PC-3 (cell line): ENCODE results near the gene IFI27L1. TPM values are rescaled to one million over a fixed set of nuclear protein-coding genes. Genes with fewer than 3 reads are reported as not detected.

Source experiments
- ATAC-seq: fragments of 200-7000 bp; cut with Tn5 transposase; 2 replicates; pipeline ENCODE4 v1.9.1; 2020; ENCODE audit warnings: mild to moderate bottlenecking, moderate library complexity
- BruUV-seq: library from RNA; stranded (reverse); fragments of 400-500 nt; replicated peaks from 2 replicates; lab custom pipeline; 2021; lab: Mats Ljungman, UMichigan
- CTCF ChIA-PET: fragments of 300-600 bp; sonication (Branson Sonifier 250); formaldehyde crosslinking; loops from one replicate; lab custom pipeline; 2022; ENCODE audit warnings: antibody characterized with exemption; lab: Charles Lee
- POLR2A ChIA-PET: fragments of 300-600 bp; sonication (Branson Sonifier 250); formaldehyde crosslinking; loops from one replicate; lab custom pipeline; 2022; ENCODE audit warnings: antibody characterized with exemption; ENCODE audit not compliant: unreplicated experiment; lab: Charles Lee
- DNase-seq: peaks from one replicate; pipeline ENCODE4 v3.0.0-alpha.2; 2015
- H2AFZ ChIP-seq: fragments of 300-600 bp; sonication (generic); 2 replicates; pipeline ENCODE4 v1.6.0; 2016; ENCODE audit warnings: antibody characterized with exemption, low read length
- H3F3A ChIP-seq: fragments of 300-600 bp; sonication (generic); one replicate; pipeline ENCODE4 v1.6.0; 2017; ENCODE audit warnings: antibody characterized with exemption, low read length, control low read depth, mild to moderate bottlenecking; ENCODE audit not compliant: unreplicated experiment
- H3K27ac ChIP-seq: fragments of 300-600 bp; sonication (generic); 2 replicates; pipeline ENCODE4 v1.5.1; 2016; ENCODE audit warnings: mild to moderate bottlenecking, low read length
- H3K27me3 ChIP-seq: fragments of 300-600 bp; sonication (generic); 2 replicates; pipeline ENCODE4 v1.6.1; 2016; ENCODE audit warnings: low read length, mixed read lengths
- H3K36me3 ChIP-seq: fragments of 300-600 bp; sonication (generic); 2 replicates; pipeline ENCODE4 v1.6.1; 2016; ENCODE audit warnings: low read depth, mixed run types, low read length, mixed read lengths
- H3K4me1 ChIP-seq: fragments of 300-600 bp; sonication (generic); 2 replicates; pipeline ENCODE4 v1.5.1; 2016; ENCODE audit warnings: low read length; ENCODE audit not compliant: insufficient read depth
- H3K4me2 ChIP-seq: fragments of 300-600 bp; sonication (generic); 2 replicates; pipeline ENCODE4 v1.6.0; 2016; ENCODE audit warnings: low read length
- H3K4me3 ChIP-seq: fragments of 300-600 bp; sonication (generic); 2 replicates; pipeline ENCODE4 v1.5.1; 2016; ENCODE audit warnings: mild to moderate bottlenecking, low read length, mixed read lengths
- H3K79me2 ChIP-seq: fragments of 300-600 bp; sonication (generic); 2 replicates; pipeline ENCODE4 v1.6.1; 2017; ENCODE audit warnings: low read length, mixed read lengths
- H3K9ac ChIP-seq: fragments of 300-600 bp; sonication (generic); 2 replicates; pipeline ENCODE4 v1.6.0; 2016; ENCODE audit warnings: mild to moderate bottlenecking, low read length
- H3K9me2 ChIP-seq: fragments of 300-600 bp; sonication (generic); replicated peaks from 2 replicates; pipeline ENCODE4 v1.6.1; 2016; ENCODE audit warnings: mixed run types, low read length, mixed read lengths
- H3K9me3 ChIP-seq: fragments of 300-600 bp; sonication (generic); 2 replicates; pipeline ENCODE4 v1.6.1; 2016; ENCODE audit warnings: low read length, mixed read lengths
- H4K20me1 ChIP-seq: fragments of 300-600 bp; sonication (generic); 2 replicates; pipeline ENCODE4 v1.6.1; 2016; ENCODE audit warnings: low read length, mixed read lengths
- CTCF ChIP-seq: fragments of 300-600 bp; sonication (generic); conservative IDR thresholded peaks from 2 replicates; pipeline ENCODE4 v1.5.1; 2017; ENCODE audit warnings: antibody characterized with exemption, low read depth, mild to moderate bottlenecking, low read length
- EZH2 ChIP-seq: fragments of 300-600 bp; sonication (generic); IDR thresholded peaks from one replicate; pipeline ENCODE4 v1.6.1; 2017; ENCODE audit warnings: antibody characterized with exemption, mild to moderate bottlenecking, low read length; ENCODE audit not compliant: unreplicated experiment
- EZH2phosphoT487 ChIP-seq: fragments of 300-600 bp; sonication (generic); IDR thresholded peaks from 2 replicates; pipeline ENCODE4 v1.6.1; 2018; ENCODE audit warnings: mild to moderate bottlenecking, antibody characterized with exemption, low read length, borderline replicate concordance
- intact Hi-C: fragments of 100-400 bp; cut with micrococcal nuclease; formaldehyde crosslinking; loops from 2 replicates; pipeline ENCODE4 v1.9.0; 2023
- total RNA-seq: library from RNA; depleted of rRNA; stranded (reverse); fragments of >200 nt; gene quantifications from 2 replicates; pipeline ENCODE4 v1.2.3, GENCODE V29; 2014

Gene IFI27L1
- total RNA-seq, 1 experiment from 2014 or later = 16.9 TPM

DNA sequence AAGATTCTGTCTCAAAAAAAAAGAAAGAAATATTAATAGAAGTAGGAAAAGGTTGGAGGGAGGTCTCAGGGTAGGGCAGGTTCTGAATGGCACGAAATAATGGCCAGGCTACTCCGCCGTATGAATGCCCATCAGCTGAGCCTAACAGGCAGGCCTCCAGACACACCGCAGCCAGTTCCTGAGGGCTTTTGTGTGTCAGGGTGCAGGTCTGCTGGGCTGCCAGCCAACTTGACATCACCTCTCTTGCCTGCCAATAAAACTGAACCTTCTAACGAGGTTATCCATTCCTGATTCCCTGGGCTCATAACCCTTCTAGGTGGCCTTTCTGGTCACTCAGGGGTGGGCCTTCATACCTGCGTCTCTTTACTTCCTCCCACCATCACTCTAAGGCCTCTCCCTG, 32.4 kb downstream of the IFI27L1 start:
- intact Hi-C loops = no loop called here
- no TSS peak for BruUV-seq
- Histone ChIP-seq H3K36me3 (no peaks in the 10 kb centered on the region), H3K9ac (no peak overlapping the region), H3K4me3 (no peak overlapping the region), H3K79me2 (no peaks in the 10 kb centered on the region), H3K4me1 (no peaks in the 10 kb centered on the region; the same call in 1 of the 2 replicates), H3K27me3 (peaks cover 7% of the 10 kb centered on the region), H4K20me1 (no peaks in the 10 kb centered on the region), H3K27ac (no peak overlapping the region), H3K9me2 (no peaks in the 10 kb centered on the region), H3F3A (no peaks in the 10 kb centered on the region), H3K9me3 (no peaks in the 10 kb centered on the region), H3K4me2 (no peak overlapping the region), H2AFZ (no peak overlapping the region)
- ChIA-PET CTCF (no interaction called here), POLR2A (no interaction called here)
- ATAC-seq (no peak), DNase-seq (no peak)
- no peak for TF ChIP-seq CTCF
- TF ChIP-seq EZH2phosphoT487 = no peak
- TF ChIP-seq EZH2 = no peak

- Histone ChIP-seq H3K27me3 (peaks cover 7% of the 10 kb centered on the region), H3F3A (no peaks in the 10 kb centered on the region), H3K79me2 (no peaks in the 10 kb centered on the region), H3K4me3 (no peak overlapping the region), H3K9ac (no peak overlapping the region), H2AFZ (no peak overlapping the region), H3K9me2 (no peaks in the 10 kb centered on the region), H3K27ac (no peak overlapping the region), H3K36me3 (no peaks in the 10 kb centered on the region), H3K4me2 (no peak overlapping the region), H3K4me1 (no peaks in the 10 kb centered on the region; the same call in 1 of the 2 replicates), H3K9me3 (no peaks in the 10 kb centered on the region), H4K20me1 (no peaks in the 10 kb centered on the region)
- no TSS peak for BruUV-seq
- DNase-seq (no peak), ATAC-seq (no peak)
- intact Hi-C loops = no loop called here
- CTCF ChIA-PET = no interaction called here
- no peak for TF ChIP-seq EZH2
- no peak for TF ChIP-seq CTCF
- no peak for TF ChIP-seq EZH2phosphoT487
- POLR2A ChIA-PET = no interaction called here
Measured at GRCh38 chr14:94113908-94114588, 32.9 kb downstream of the IFI27L1 start.

DNA sequence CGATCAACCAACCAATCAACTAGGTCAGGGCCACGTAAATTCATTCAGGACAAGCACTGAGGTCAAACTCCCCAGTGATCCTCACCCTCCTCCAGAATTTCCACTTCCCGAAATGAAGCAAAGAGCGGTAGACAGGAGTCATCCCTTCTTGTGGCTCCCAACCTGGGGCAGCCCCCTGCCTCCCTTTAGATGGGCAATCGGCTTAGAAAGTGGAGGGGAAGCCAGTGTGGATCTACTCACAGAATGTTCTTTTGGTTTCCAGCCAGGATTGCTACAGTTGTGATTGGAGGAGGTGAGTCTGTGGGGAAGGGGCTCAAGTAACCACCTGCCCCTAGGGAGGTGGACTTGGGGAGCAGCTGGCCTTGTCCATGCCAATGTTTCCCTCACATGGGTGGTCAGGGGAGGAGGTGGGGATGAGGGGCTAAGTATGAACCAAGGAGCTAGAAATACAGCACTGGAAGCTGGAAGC, 33.5 kb downstream of the IFI27L1 start:
- no peaks in the 10 kb centered on the region; the same call in 1 of the 2 replicates for H3K4me1 ChIP-seq
- H3K4me2 ChIP-seq = no peak overlapping the region
- no peaks in the 10 kb centered on the region for H3F3A ChIP-seq
- H3K79me2 ChIP-seq = no peaks in the 10 kb centered on the region
- H3K27ac ChIP-seq = no peak overlapping the region
- no peak overlapping the region for H2AFZ ChIP-seq
- POLR2A ChIA-PET = interaction anchor here (0.7 kb wide), 1 partner anchor 33 kb away, joined by 7 read pairs; the partner anchor contains the start of genes DDX24 and IFI27L1
- H3K9me2 ChIP-seq = no peaks in the 10 kb centered on the region
- H3K36me3 ChIP-seq = no peaks in the 10 kb centered on the region
- CTCF ChIA-PET = no interaction called here
- no TSS peak for BruUV-seq
- H4K20me1 ChIP-seq = no peaks in the 10 kb centered on the region
- intact Hi-C loops = no loop called here
- H3K27me3 ChIP-seq = peaks cover 7% of the 10 kb centered on the region
- H3K4me3 ChIP-seq = no peak overlapping the region
- H3K9ac ChIP-seq = no peak overlapping the region
- ATAC-seq = no peak
- no peaks in the 10 kb centered on the region for H3K9me3 ChIP-seq
- no peak for DNase-seq
- no peak for TF ChIP-seq CTCF
